Measurements from ENCODE around the gene DCAF17. TPM values are rescaled to one million over a fixed set of nuclear protein-coding genes. Genes with fewer than 3 reads are reported as not detected.

DCAF17 gene
- total RNA-seq, 1 experiment from 2014 or later, result 20.8 TPM

DNA sequence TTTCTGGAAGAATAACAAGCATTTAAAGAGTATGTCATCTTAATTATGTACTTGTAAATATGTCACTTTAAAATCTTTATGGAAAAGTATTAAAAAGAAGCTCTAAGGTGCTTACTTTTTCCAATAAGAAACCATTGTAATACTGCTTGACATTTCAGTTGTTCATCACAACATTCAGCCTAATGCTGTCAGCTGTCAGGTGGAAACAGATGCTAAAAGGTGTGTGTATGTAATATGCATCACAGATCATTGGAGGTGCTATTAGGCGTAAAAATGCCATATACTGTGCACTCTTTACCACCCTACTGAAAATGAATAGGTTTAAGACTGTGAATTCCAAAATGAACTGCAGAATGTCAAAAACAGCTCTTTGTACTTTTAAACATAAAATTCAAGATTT, 40.5 kb upstream of the DCAF17 start:
- H3K4me3 Mint-ChIP-seq (ENCODE audit: unreplicated experiment), result no peak overlapping the region
- peaks cover 4% of the 10 kb centered on the region for H3K36me3 Mint-ChIP-seq (ENCODE audit: insufficient read depth, unreplicated experiment)
- BruUV-seq (replicated peaks), result no TSS peak
- H3K4me1 Mint-ChIP-seq (ENCODE audit: insufficient read depth, unreplicated experiment), result peaks cover 18% of the 10 kb centered on the region
- no peak for DNase-seq (ENCODE audit: unreplicated experiment)
- ChIA-PET POLR2A (interaction anchor here (0.6 to 1.1 kb wide), 6 partner anchors 8 to 121 kb away, joined by 3 to 7 read pairs (median 3); no protein-coding TSS in a partner anchor), CTCF (interaction anchor here (0.8 kb wide), 2 partner anchors 63 to 306 kb away, joined by 3 read pairs; no protein-coding TSS in a partner anchor)
- intact Hi-C loops (cut with micrococcal nuclease), result no loop called here
- TF ChIP-seq, protein P1, sequence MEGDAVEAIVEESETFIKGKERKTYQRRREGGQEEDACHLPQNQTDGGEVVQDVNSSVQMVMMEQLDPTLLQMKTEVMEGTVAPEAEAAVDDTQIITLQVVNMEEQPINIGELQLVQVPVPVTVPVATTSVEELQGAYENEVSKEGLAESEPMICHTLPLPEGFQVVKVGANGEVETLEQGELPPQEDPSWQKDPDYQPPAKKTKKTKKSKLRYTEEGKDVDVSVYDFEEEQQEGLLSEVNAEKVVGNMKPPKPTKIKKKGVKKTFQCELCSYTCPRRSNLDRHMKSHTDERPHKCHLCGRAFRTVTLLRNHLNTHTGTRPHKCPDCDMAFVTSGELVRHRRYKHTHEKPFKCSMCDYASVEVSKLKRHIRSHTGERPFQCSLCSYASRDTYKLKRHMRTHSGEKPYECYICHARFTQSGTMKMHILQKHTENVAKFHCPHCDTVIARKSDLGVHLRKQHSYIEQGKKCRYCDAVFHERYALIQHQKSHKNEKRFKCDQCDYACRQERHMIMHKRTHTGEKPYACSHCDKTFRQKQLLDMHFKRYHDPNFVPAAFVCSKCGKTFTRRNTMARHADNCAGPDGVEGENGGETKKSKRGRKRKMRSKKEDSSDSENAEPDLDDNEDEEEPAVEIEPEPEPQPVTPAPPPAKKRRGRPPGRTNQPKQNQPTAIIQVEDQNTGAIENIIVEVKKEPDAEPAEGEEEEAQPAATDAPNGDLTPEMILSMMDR (IDR thresholded peaks at IDR 0.05; ENCODE audit: unreplicated experiment), result no peak
- H3K27me3 Mint-ChIP-seq (ENCODE audit: insufficient read depth, unreplicated experiment), result no peaks in the 10 kb centered on the region
- no peak overlapping the region for H3K27ac Mint-ChIP-seq (ENCODE audit: low read depth, unreplicated experiment)
- no peaks in the 10 kb centered on the region for H3K9me3 Mint-ChIP-seq (ENCODE audit: unreplicated experiment)

DNA sequence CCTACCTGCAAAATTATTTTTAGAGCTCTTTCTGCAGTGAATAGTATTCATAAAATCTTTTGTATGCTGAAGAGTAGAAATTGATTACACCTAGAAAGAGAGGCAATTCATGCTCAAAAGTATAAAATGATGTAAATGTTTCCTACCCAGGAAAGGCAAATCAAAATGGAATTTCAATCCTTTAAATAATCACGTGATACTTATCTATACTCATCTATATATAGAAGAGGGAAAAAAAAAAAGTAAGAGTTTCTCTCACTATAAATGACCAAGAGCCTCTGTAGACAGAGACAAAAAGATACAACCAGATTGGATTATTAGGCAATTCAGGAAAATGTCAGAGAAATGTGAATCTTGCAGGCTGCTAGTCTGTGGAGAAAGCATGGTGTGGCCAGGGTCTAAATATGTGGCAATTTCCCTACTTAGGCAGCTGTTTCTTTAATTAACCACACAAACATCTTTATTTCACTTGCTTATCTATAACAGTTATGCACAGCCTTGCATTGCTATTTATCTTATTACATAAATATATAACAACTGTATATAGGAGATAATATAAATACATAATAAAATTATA, 39.8 kb upstream of the DCAF17 start:
- Mint-ChIP-seq H3K9me3 (ENCODE audit: unreplicated experiment) (no peaks in the 10 kb centered on the region), H3K27me3 (ENCODE audit: insufficient read depth, unreplicated experiment) (no peaks in the 10 kb centered on the region), H3K4me3 (ENCODE audit: unreplicated experiment) (no peak overlapping the region), H3K4me1 (ENCODE audit: insufficient read depth, unreplicated experiment) (peaks cover 18% of the 10 kb centered on the region), H3K36me3 (ENCODE audit: insufficient read depth, unreplicated experiment) (no peaks in the 10 kb centered on the region), H3K27ac (ENCODE audit: low read depth, unreplicated experiment) (no peak overlapping the region)
- ChIA-PET POLR2A (interaction anchor here (0.5 to 1.6 kb wide), 5 partner anchors 8 to 37 kb away, joined by 3 to 11 read pairs (median 3); no protein-coding TSS in a partner anchor), CTCF (interaction anchor here (0.5 to 0.8 kb wide), 4 partner anchors 17 to 380 kb away, joined by 3 read pairs; no protein-coding TSS in a partner anchor)
- BruUV-seq (replicated peaks), result no TSS peak
- DNase-seq (ENCODE audit: unreplicated experiment), result no peak
- TF ChIP-seq, protein P1 (IDR thresholded peaks at IDR 0.05; ENCODE audit: unreplicated experiment), result no peak
- intact Hi-C loops (cut with micrococcal nuclease), result no loop called here

DNA sequence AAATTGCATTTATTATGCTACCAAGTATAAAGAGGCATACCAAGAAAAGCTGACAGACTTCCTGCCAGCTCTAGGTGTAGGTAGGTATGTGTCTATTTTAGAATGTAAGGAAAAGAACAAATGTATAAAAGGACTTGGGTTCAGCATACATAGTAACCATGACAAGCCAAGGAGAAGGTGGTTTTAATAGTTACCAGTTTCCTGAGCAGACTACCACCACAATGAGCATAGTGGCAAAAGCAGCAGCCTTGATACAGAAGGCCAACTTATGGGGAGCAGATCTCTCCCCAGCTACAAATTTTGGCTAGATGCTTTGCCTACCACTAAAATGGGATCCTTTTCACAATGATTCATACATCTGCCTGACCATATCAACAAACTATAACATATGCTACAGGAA, 34.7 kb upstream of the DCAF17 start:
- CTCF ChIA-PET, result interaction anchor here (0.5 to 1.2 kb wide), 3 partner anchors 10 to 64 kb away, joined by 3 to 5 read pairs (median 4); no protein-coding TSS in a partner anchor
- Mint-ChIP-seq H3K9me3 (ENCODE audit: unreplicated experiment) (peaks cover 8% of the 10 kb centered on the region), H3K27me3 (ENCODE audit: insufficient read depth, unreplicated experiment) (no peaks in the 10 kb centered on the region), H3K4me3 (ENCODE audit: unreplicated experiment) (no peak overlapping the region), H3K4me1 (ENCODE audit: insufficient read depth, unreplicated experiment) (peaks cover 18% of the 10 kb centered on the region), H3K27ac (ENCODE audit: low read depth, unreplicated experiment) (no peak overlapping the region), H3K36me3 (ENCODE audit: insufficient read depth, unreplicated experiment) (no peaks in the 10 kb centered on the region)
- TF ChIP-seq, protein P1 (IDR thresholded peaks at IDR 0.05; ENCODE audit: unreplicated experiment), result no peak
- no peak for DNase-seq (ENCODE audit: unreplicated experiment)
- intact Hi-C loops (cut with micrococcal nuclease), result no loop called here
- no TSS peak for BruUV-seq (replicated peaks)
- POLR2A ChIA-PET, result interaction anchor here (0.6 to 4.2 kb wide), 5 partner anchors 11 to 240 kb away, joined by 3 to 37 read pairs (median 3); no protein-coding TSS in a partner anchor

DNA sequence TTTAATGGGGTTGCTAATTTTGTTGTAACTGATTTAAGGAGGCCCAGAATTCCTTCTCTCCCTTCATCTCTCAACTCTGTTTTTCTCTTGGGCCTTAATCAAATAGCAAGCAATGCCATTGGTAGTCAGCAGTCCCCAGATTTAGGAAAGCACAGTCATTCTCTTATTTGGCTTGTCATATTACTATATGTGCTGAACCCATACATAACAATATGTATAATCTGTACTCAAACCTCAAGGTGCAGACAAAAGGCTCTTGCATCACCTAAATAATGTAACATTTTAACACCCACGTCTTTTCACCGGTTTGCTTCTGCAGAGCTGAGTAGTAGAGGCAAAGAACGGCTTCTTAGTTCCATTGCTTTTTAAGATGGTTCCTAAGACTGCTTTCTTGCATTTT, 33.6 kb upstream of the DCAF17 start:
- no peaks in the 10 kb centered on the region for H3K27me3 Mint-ChIP-seq (ENCODE audit: insufficient read depth, unreplicated experiment)
- H3K9me3 Mint-ChIP-seq (ENCODE audit: unreplicated experiment), result peaks cover 14% of the 10 kb centered on the region
- CTCF ChIA-PET, result interaction anchor here (1.2 to 1.5 kb wide), 3 partner anchors 10 to 16 kb away, joined by 4 to 5 read pairs (median 4); no protein-coding TSS in a partner anchor
- peak; percentile 40 for DNase-seq (ENCODE audit: unreplicated experiment)
- no peaks in the 10 kb centered on the region for H3K36me3 Mint-ChIP-seq (ENCODE audit: insufficient read depth, unreplicated experiment)
- TF ChIP-seq, protein P1 (IDR thresholded peaks at IDR 0.05; ENCODE audit: unreplicated experiment), result no peak
- no peak overlapping the region for H3K4me3 Mint-ChIP-seq (ENCODE audit: unreplicated experiment)
- BruUV-seq (replicated peaks), result no TSS peak
- POLR2A ChIA-PET, result interaction anchor here (0.9 to 4.2 kb wide), 4 partner anchors 9 to 123 kb away, joined by 3 to 37 read pairs (median 4); no protein-coding TSS in a partner anchor
- peak overlapping the region; percentile 75 for H3K27ac Mint-ChIP-seq (ENCODE audit: low read depth, unreplicated experiment)
- H3K4me1 Mint-ChIP-seq (ENCODE audit: insufficient read depth, unreplicated experiment), result peaks cover 29% of the 10 kb centered on the region
- intact Hi-C loops (cut with micrococcal nuclease), result no loop called here
